ENCODE results near the gene ST6GALNAC1.

DNA sequence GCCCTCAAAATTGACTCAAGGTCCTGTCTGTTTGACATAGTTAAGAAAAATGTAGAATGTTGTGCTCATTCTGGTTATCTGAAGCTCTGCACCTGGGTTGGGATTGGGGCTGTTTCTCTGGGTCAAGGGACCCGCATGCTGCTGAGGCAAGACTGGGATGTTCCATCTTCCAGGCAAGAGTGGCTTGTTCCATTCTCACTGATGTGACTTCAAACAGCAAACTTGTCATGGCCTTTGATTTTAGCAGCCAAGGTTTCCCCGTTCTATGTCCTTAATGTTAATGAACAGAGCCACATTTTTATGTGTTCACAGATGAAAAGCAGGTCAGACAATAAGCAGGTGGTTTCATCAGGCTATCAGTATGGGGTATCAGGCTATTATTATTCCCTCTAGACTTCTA, 25.7 kb downstream of the ST6GALNAC1 start:
- TF ChIP-seq POLR2A (IDR thresholded peaks at IDR 0.05) (no peak), CTCF (IDR thresholded peaks at IDR 0.05) (no peak)
